ENCODE results near the gene MSH4.

DNA sequence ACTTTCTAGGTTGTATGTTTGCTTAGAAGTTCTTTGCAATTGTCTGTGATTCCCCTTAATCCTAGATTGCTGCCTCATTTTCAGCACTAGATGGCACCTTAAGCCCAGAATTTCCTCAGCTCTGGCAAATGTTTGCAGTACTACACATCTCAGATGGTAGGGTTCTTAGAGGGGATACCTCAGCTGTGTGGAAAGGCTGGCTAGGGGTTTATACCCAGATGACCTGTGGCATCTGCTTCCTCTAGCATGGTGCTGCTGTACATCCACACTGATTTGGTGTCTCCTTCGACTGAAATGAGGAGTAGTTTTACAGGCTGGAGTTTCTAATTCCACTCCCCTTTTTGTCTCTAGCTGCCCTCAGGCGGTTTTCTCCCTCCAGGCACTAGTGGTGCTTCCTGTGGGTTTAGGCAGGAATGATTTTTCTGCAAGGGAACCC is 112.1 kb downstream of the MSH4 start:
- TF ChIP-seq TARDBP (IDR thresholded peaks at IDR 0.05) (no peak), BHLHE40 (IDR thresholded peaks at IDR 0.05; ENCODE audit: borderline replicate concordance) (no peak), FOXK2 (IDR thresholded peaks at IDR 0.05) (no peak), FOXA1 (IDR thresholded peaks at IDR 0.05) (no peak), NFRKB (IDR thresholded peaks at IDR 0.05) (no peak), SUZ12 (IDR thresholded peaks at IDR 0.05) (no peak), FOXM1 (IDR thresholded peaks at IDR 0.05; ENCODE audit: borderline replicate concordance) (no peak), SP1 (IDR thresholded peaks at IDR 0.05) (no peak), HDGF (IDR thresholded peaks at IDR 0.05; ENCODE audit: borderline replicate concordance) (no peak), ZNF384 (IDR thresholded peaks at IDR 0.05) (no peak), LEF1 (IDR thresholded peaks at IDR 0.05; ENCODE audit: borderline replicate concordance) (no peak)
